ENCODE data around the gene TSPO2.

Gene TSPO2

GRCh38 chr6:41040940-41041536 is 1.2 kb upstream of the TSPO2 start:
- TF ChIP-seq CTCF (IDR thresholded peaks at IDR 0.05; ENCODE audit: low read length) (no peak), EZH2 (IDR thresholded peaks at IDR 0.05; ENCODE audit: borderline replicate concordance, low read length) (no peak)
- no peaks in the 10 kb centered on the region for H3K9me3 ChIP-seq (ENCODE audit: low read length)
- no peak overlapping the region for H3K4me3 ChIP-seq (ENCODE audit: low read depth, low read length, poor library complexity, severe bottlenecking)
- no peaks in the 10 kb centered on the region for H3K27me3 ChIP-seq (ENCODE audit: insufficient read depth, low read length)
- no peak overlapping the region for H3K4me2 ChIP-seq (ENCODE audit: low read length)
- H3K9ac ChIP-seq (ENCODE audit: low read length): no peak overlapping the region
- H2AFZ ChIP-seq (ENCODE audit: low read length): no peak overlapping the region
- H3K36me3 ChIP-seq (ENCODE audit: insufficient read depth, low read length): no peaks in the 10 kb centered on the region
- no peaks in the 10 kb centered on the region for H3K9me2 ChIP-seq (ENCODE audit: low read depth, low read length)
- no peaks in the 10 kb centered on the region for H4K20me1 ChIP-seq (ENCODE audit: insufficient read depth, low read length)
- H3K27ac ChIP-seq (ENCODE audit: low read depth, low read length, poor library complexity, severe bottlenecking): no peak overlapping the region
- no peaks in the 10 kb centered on the region for H3F3A ChIP-seq (ENCODE audit: insufficient read depth, low read length)
- no peaks in the 10 kb centered on the region for H3K79me2 ChIP-seq (ENCODE audit: insufficient read depth, low read length)
- H3K4me1 ChIP-seq (ENCODE audit: insufficient read depth, low read length, severe bottlenecking): no peaks in the 10 kb centered on the region

DNA sequence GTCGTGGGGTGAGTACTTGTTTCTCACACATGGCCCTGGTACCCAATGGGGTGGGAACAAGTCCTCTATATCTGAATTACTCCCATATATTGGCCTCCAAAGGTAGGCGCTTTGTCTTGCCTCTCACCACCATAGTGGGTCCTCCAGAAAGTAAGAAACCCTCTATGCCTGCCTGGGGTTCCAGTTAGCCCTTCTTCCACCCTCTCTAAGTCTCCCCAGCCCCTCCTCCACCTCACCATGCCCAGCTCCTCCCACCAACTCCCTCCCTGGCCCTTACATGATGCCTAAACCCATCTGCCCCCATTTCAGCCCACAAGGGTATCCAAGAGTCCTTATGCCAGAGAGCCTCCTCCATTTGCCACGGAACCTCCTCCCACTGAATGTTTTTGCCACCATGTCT is 884 bp downstream of the TSPO2 start:
- Histone ChIP-seq H2AFZ (ENCODE audit: low read length) (no peak overlapping the region), H3K36me3 (ENCODE audit: insufficient read depth, low read length) (no peaks in the 10 kb centered on the region), H3K4me2 (ENCODE audit: low read length) (no peak overlapping the region)

GRCh38 chr6:41045664-41046063 is 3.4 kb downstream of the TSPO2 start:
- no peak overlapping the region for H3K4me2 ChIP-seq (ENCODE audit: low read length)
- no peak overlapping the region for H3K9ac ChIP-seq (ENCODE audit: low read length)
- TF ChIP-seq CTCF (IDR thresholded peaks at IDR 0.05; ENCODE audit: low read length) (no peak), EZH2 (IDR thresholded peaks at IDR 0.05; ENCODE audit: borderline replicate concordance, low read length) (no peak)
- no peak overlapping the region for H3K27ac ChIP-seq (ENCODE audit: low read depth, low read length, poor library complexity, severe bottlenecking)
- no peaks in the 10 kb centered on the region for H3K4me1 ChIP-seq (ENCODE audit: insufficient read depth, low read length, severe bottlenecking)
- H4K20me1 ChIP-seq (ENCODE audit: insufficient read depth, low read length): no peaks in the 10 kb centered on the region
- no peaks in the 10 kb centered on the region for H3K9me3 ChIP-seq (ENCODE audit: low read length)
- H2AFZ ChIP-seq (ENCODE audit: low read length): no peak overlapping the region
- no peaks in the 10 kb centered on the region for H3K36me3 ChIP-seq (ENCODE audit: insufficient read depth, low read length)
- H3K4me3 ChIP-seq (ENCODE audit: low read depth, low read length, poor library complexity, severe bottlenecking): no peak overlapping the region
- no peaks in the 10 kb centered on the region for H3F3A ChIP-seq (ENCODE audit: insufficient read depth, low read length)
- H3K79me2 ChIP-seq (ENCODE audit: insufficient read depth, low read length): no peaks in the 10 kb centered on the region
- no peaks in the 10 kb centered on the region for H3K9me2 ChIP-seq (ENCODE audit: low read depth, low read length)
- H3K27me3 ChIP-seq (ENCODE audit: insufficient read depth, low read length): no peaks in the 10 kb centered on the region

More for the DNA sequence above, 884 bp downstream of the TSPO2 start:
- no peak overlapping the region for H3K9ac ChIP-seq (ENCODE audit: low read length)
- no peaks in the 10 kb centered on the region for H3F3A ChIP-seq (ENCODE audit: insufficient read depth, low read length)
- TF ChIP-seq EZH2 (IDR thresholded peaks at IDR 0.05; ENCODE audit: borderline replicate concordance, low read length): no peak
- no peak for TF ChIP-seq CTCF (IDR thresholded peaks at IDR 0.05; ENCODE audit: low read length)
- no peak overlapping the region for H3K27ac ChIP-seq (ENCODE audit: low read depth, low read length, poor library complexity, severe bottlenecking)
- H3K79me2 ChIP-seq (ENCODE audit: insufficient read depth, low read length): no peaks in the 10 kb centered on the region
- no peaks in the 10 kb centered on the region for H3K9me3 ChIP-seq (ENCODE audit: low read length)
- H3K4me1 ChIP-seq (ENCODE audit: insufficient read depth, low read length, severe bottlenecking): no peaks in the 10 kb centered on the region
- H3K4me3 ChIP-seq (ENCODE audit: low read depth, low read length, poor library complexity, severe bottlenecking): no peak overlapping the region
- no peaks in the 10 kb centered on the region for H3K9me2 ChIP-seq (ENCODE audit: low read depth, low read length)
- no peaks in the 10 kb centered on the region for H3K27me3 ChIP-seq (ENCODE audit: insufficient read depth, low read length)
- H4K20me1 ChIP-seq (ENCODE audit: insufficient read depth, low read length): no peaks in the 10 kb centered on the region
